HG03354 (cell line): ENCODE data around the gene HSFX2.

Source experiments
- ATAC-seq: cut with Tn5 transposase; IDR thresholded peaks from one replicate; pipeline ENCODE4 v1.9.1; 2021; ENCODE audit warnings: mild to moderate bottlenecking; ENCODE audit not compliant: unreplicated experiment, poor library complexity, severe bottlenecking

Gene HSFX2

DNA sequence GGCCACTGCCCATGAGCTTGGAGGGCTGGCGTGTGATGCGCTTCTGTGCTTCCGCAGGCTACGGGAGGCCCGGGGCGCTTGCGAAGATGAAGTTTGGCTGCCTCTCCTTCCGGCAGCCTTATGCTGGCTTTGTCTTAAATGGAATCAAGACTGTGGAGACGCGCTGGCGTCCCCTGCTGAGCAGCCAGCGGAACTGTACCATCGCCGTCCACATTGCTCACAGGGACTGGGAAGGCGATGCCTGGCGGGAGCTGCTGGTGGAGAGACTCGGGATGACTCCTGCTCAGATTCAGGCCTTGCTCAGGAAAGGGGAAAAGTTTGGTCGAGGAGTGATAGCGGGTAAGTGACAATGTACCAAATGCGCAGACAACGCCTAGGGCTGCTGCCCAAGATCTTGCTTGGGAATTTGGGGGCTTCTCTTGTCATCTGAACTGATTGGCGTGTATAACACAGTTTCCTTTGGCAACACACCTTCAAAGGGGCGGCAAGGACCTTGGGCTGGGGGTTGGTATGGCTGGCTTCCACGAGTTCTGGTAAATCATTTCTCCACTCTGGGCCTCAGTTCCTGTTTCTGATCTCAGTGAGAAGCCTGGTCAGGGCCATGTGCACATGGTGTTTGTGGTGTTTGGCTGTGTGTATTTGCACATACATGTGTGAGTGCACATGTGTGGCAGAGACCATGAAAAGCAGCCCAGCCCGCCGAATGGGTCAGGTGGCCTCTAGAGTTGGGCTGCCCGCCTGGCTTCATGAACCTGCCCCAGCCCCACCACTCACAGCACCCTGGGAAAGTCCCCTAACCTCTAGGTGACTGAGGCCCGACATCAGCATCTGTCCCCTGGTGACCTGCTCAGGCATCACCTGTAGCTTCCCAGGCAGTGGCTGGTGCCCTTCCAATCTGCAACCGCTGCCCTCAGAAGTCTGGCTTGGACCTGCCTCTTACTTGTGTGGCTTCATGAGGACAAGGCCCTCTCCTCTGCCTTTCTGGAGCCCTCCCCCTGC, 49.3 kb downstream of the HSFX2 start:
- peak; percentile 60 for ATAC-seq
